22Rv1 (cell line): Measurements from ENCODE around the gene FNBP1L.

Experiments
- H3K27ac ChIP-seq: fragments of 450-650 bp; 2 replicates; pipeline ENCODE4 v1.5.1; 2017
- ZFX ChIP-seq: fragments of 450-650 bp; IDR thresholded peaks from 2 replicates; pipeline ENCODE4 v1.6.1; 2017; ENCODE audit warnings: antibody characterized with exemption, borderline replicate concordance
- TF ChIP-seq, protein P1 (sequence below): fragments of 450-650 bp; IDR thresholded peaks from 2 replicates; pipeline ENCODE4 v1.5.1; 2017; ENCODE audit warnings: mild to moderate bottlenecking

The FNBP1L gene

GRCh38 chr1:93578433-93578830, 130.5 kb downstream of the FNBP1L start:
- no peak for TF ChIP-seq ZFX
- TF ChIP-seq, protein P1, sequence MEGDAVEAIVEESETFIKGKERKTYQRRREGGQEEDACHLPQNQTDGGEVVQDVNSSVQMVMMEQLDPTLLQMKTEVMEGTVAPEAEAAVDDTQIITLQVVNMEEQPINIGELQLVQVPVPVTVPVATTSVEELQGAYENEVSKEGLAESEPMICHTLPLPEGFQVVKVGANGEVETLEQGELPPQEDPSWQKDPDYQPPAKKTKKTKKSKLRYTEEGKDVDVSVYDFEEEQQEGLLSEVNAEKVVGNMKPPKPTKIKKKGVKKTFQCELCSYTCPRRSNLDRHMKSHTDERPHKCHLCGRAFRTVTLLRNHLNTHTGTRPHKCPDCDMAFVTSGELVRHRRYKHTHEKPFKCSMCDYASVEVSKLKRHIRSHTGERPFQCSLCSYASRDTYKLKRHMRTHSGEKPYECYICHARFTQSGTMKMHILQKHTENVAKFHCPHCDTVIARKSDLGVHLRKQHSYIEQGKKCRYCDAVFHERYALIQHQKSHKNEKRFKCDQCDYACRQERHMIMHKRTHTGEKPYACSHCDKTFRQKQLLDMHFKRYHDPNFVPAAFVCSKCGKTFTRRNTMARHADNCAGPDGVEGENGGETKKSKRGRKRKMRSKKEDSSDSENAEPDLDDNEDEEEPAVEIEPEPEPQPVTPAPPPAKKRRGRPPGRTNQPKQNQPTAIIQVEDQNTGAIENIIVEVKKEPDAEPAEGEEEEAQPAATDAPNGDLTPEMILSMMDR = no peak
- H3K27ac ChIP-seq = peak overlapping the region; percentile 77

GRCh38 chr1:93578911-93579825, 131.2 kb downstream of the FNBP1L start:
- peak overlapping the region; percentile 77 for H3K27ac ChIP-seq
- TF ChIP-seq, protein P1 = no peak
- TF ChIP-seq ZFX = no peak

GRCh38 chr1:93579891-93580290, 132.0 kb downstream of the FNBP1L start:
- TF ChIP-seq, protein P1 = no peak
- no peak for TF ChIP-seq ZFX
- H3K27ac ChIP-seq = peak overlapping the region; percentile 77

GRCh38 chr1:93581917-93582850, 134.3 kb downstream of the FNBP1L start:
- peak overlapping the region; percentile 77 for H3K27ac ChIP-seq
- no peak for TF ChIP-seq ZFX
- TF ChIP-seq, protein P1 = no peak

- TF ChIP-seq, protein P1 = no peak
- TF ChIP-seq ZFX = no peak
- H3K27ac ChIP-seq = peak overlapping the region; percentile 95
Measured at GRCh38 chr1:93584261-93585003, 136.5 kb downstream of the FNBP1L start.

DNA sequence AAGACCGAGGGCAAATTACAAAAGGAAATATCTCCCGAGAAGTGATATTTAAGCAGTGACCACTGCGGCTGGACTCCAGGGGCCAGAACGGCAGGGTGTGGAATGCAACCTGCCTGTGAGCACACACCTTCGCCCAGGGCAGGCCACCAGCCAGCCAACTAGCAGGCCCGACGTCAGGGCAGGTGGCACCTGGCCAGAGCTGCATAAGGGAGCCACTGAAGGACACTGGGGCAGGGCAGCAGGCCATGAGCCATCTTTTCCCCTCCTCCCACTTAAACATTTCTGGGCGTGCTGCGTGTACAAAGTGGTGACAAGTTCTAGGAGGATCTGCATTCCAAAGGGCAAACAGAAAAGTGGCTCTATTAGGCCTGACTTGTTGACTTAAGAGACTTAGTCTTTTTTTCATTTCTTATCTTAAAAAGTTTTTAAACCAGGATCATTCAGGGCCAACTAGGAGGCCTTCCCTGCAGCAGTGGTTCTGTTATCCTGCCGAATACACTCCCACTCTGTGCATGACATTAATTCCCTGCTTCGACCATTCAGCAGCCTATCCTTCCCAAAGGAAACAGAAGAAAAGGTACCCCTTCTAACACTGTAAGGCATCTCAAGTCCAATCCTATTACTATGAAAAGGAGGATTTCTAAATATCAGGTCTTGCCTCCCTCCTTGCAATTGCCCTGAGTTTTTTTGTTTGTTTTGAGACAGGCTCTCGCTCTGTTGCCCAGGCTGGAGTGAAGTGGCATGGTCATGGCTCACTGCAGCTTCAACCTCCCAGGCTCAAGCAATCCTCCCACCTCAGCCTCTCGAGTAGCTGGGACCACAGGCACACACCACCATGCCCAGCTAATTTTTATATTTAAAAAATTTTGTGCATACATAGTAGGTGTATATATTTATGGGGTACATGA, 137.4 kb downstream of the FNBP1L start:
- TF ChIP-seq, protein P1 = no peak
- TF ChIP-seq ZFX = no peak
- peak overlapping the region; percentile 95 for H3K27ac ChIP-seq
